Activated naive CD4-positive, alpha-beta T cell treated with anti-CD3 and anti-CD28 coated beads, Interleukin-2, amount 50 U/mL, for 24 hours (primary cell): ENCODE results near the gene INPP1.
A peak's percentile ranks its signal among the peaks of the same experiment; 100 is the strongest.

Experiments
- H3K27ac Mint-ChIP-seq: one replicate; pipeline ENCODE4 v1.8.0; 2021; ENCODE audit warnings: mild to moderate bottlenecking, mixed read lengths
- H3K27me3 Mint-ChIP-seq: one replicate; pipeline ENCODE4 v1.8.0; 2021; ENCODE audit warnings: mixed read lengths
- H3K36me3 Mint-ChIP-seq: one replicate; pipeline ENCODE4 v1.8.0; 2021; ENCODE audit warnings: mixed read lengths
- H3K4me1 Mint-ChIP-seq: one replicate; pipeline ENCODE4 v1.8.0; 2021; ENCODE audit warnings: mixed read lengths
- H3K4me3 Mint-ChIP-seq: one replicate; pipeline ENCODE4 v1.8.0; 2021; ENCODE audit warnings: mild to moderate bottlenecking, mixed read lengths
- H3K9me3 Mint-ChIP-seq: one replicate; pipeline ENCODE4 v1.8.0; 2021; ENCODE audit warnings: mixed read lengths

The INPP1 gene

GRCh38 chr2:190407246-190407661 lies 63.9 kb downstream of the INPP1 start:
- Mint-ChIP-seq H3K9me3 (no peaks in the 10 kb centered on the region), H3K27me3 (no peaks in the 10 kb centered on the region), H3K4me1 (peaks cover 34% of the 10 kb centered on the region), H3K27ac (no peak overlapping the region), H3K4me3 (peak overlapping the region; percentile 83), H3K36me3 (peaks cover 1% of the 10 kb centered on the region)

GRCh38 chr2:190407662-190408537 lies 64.5 kb downstream of the INPP1 start, which contains the start of gene MFSD6:
Gene MFSD6, plus strand, starts transcription at chr2:190408355. Its CDS starts 27,675 bp downstream, at chr2:190436030.
- H3K27me3 Mint-ChIP-seq: no peaks in the 10 kb centered on the region
- H3K9me3 Mint-ChIP-seq: no peaks in the 10 kb centered on the region
- H3K36me3 Mint-ChIP-seq: peaks cover 1% of the 10 kb centered on the region

GRCh38 chr2:190408538-190409271 lies 65.3 kb downstream of the INPP1 start:
- Mint-ChIP-seq H3K27me3 (no peaks in the 10 kb centered on the region), H3K4me1 (peaks cover 48% of the 10 kb centered on the region), H3K27ac (peak overlapping the region; percentile 93), H3K9me3 (no peaks in the 10 kb centered on the region), H3K4me3 (peak overlapping the region; percentile 87), H3K36me3 (peaks cover 1% of the 10 kb centered on the region)

More at GRCh38 chr2:190407662-190408537, 64.5 kb downstream of the INPP1 start, which contains the start of gene MFSD6:
- Mint-ChIP-seq H3K27ac (peak within 1 kb of the TSS; percentile 93), H3K4me1 (peaks cover 40% of the 10 kb centered on the region), H3K4me3 (peak within 1 kb of the TSS; percentile 87)

GRCh38 chr2:190409616-190410015 lies 66.2 kb downstream of the INPP1 start:
- peak overlapping the region; percentile 87 for H3K4me3 Mint-ChIP-seq
- no peaks in the 10 kb centered on the region for H3K9me3 Mint-ChIP-seq
- peak overlapping the region; percentile 93 for H3K27ac Mint-ChIP-seq
- H3K36me3 Mint-ChIP-seq: peaks cover 1% of the 10 kb centered on the region
- no peaks in the 10 kb centered on the region for H3K27me3 Mint-ChIP-seq
- H3K4me1 Mint-ChIP-seq: peaks cover 55% of the 10 kb centered on the region

GRCh38 chr2:190410166-190410565 lies 66.8 kb downstream of the INPP1 start:
- Mint-ChIP-seq H3K27ac (peak overlapping the region; percentile 93), H3K36me3 (peaks cover 1% of the 10 kb centered on the region), H3K9me3 (no peaks in the 10 kb centered on the region), H3K4me1 (peaks cover 59% of the 10 kb centered on the region), H3K4me3 (peak overlapping the region; percentile 87), H3K27me3 (no peaks in the 10 kb centered on the region)

GRCh38 chr2:190412966-190413365 lies 69.6 kb downstream of the INPP1 start:
- H3K36me3 Mint-ChIP-seq: peaks cover 4% of the 10 kb centered on the region
- peaks cover 82% of the 10 kb centered on the region for H3K4me1 Mint-ChIP-seq
- peak overlapping the region; percentile 24 for H3K27ac Mint-ChIP-seq
- no peaks in the 10 kb centered on the region for H3K9me3 Mint-ChIP-seq
- no peak overlapping the region for H3K4me3 Mint-ChIP-seq
- H3K27me3 Mint-ChIP-seq: no peaks in the 10 kb centered on the region

GRCh38 chr2:190413421-190413820 lies 70.0 kb downstream of the INPP1 start:
- Mint-ChIP-seq H3K27ac (peak overlapping the region; percentile 24), H3K4me3 (no peak overlapping the region), H3K36me3 (peaks cover 4% of the 10 kb centered on the region), H3K27me3 (no peaks in the 10 kb centered on the region), H3K4me1 (peaks cover 86% of the 10 kb centered on the region), H3K9me3 (no peaks in the 10 kb centered on the region)

- Mint-ChIP-seq H3K27me3 (no peaks in the 10 kb centered on the region), H3K4me1 (peaks cover 92% of the 10 kb centered on the region), H3K9me3 (no peaks in the 10 kb centered on the region), H3K4me3 (no peak overlapping the region), H3K36me3 (peaks cover 3% of the 10 kb centered on the region), H3K27ac (peak overlapping the region; percentile 94)
Observed at GRCh38 chr2:190415251-190415650, 71.9 kb downstream of the INPP1 start.

- Mint-ChIP-seq H3K36me3 (peaks cover 7% of the 10 kb centered on the region), H3K27me3 (no peaks in the 10 kb centered on the region), H3K9me3 (no peaks in the 10 kb centered on the region), H3K27ac (peak overlapping the region; percentile 94), H3K4me3 (peak overlapping the region; percentile 70), H3K4me1 (peaks cover 95% of the 10 kb centered on the region)
Observed at GRCh38 chr2:190415794-190416775, 72.7 kb downstream of the INPP1 start.

- H3K36me3 Mint-ChIP-seq: peaks cover 10% of the 10 kb centered on the region
Observed at GRCh38 chr2:190417045-190417842, 73.9 kb downstream of the INPP1 start.

GRCh38 chr2:190418727-190419126 lies 75.3 kb downstream of the INPP1 start:
- H3K4me3 Mint-ChIP-seq: no peak overlapping the region

More at GRCh38 chr2:190417045-190417842, 73.9 kb downstream of the INPP1 start:
- Mint-ChIP-seq H3K27ac (peak overlapping the region; percentile 82), H3K27me3 (no peaks in the 10 kb centered on the region), H3K9me3 (no peaks in the 10 kb centered on the region), H3K4me3 (peak overlapping the region; percentile 23), H3K4me1 (peaks cover 93% of the 10 kb centered on the region)

GRCh38 chr2:190420801-190421200 lies 77.4 kb downstream of the INPP1 start:
- no peak overlapping the region for H3K4me3 Mint-ChIP-seq
- peaks cover 20% of the 10 kb centered on the region for H3K36me3 Mint-ChIP-seq
- H3K27me3 Mint-ChIP-seq: no peaks in the 10 kb centered on the region
- no peaks in the 10 kb centered on the region for H3K9me3 Mint-ChIP-seq
- H3K4me1 Mint-ChIP-seq: peaks cover 94% of the 10 kb centered on the region
- H3K27ac Mint-ChIP-seq: no peak overlapping the region

More at GRCh38 chr2:190418727-190419126, 75.3 kb downstream of the INPP1 start:
- no peaks in the 10 kb centered on the region for H3K27me3 Mint-ChIP-seq
- peaks cover 93% of the 10 kb centered on the region for H3K4me1 Mint-ChIP-seq
- no peak overlapping the region for H3K27ac Mint-ChIP-seq
- no peaks in the 10 kb centered on the region for H3K9me3 Mint-ChIP-seq
- H3K36me3 Mint-ChIP-seq: peaks cover 13% of the 10 kb centered on the region
